ENCODE results near the gene EVA1A. TPM values are rescaled to one million over a fixed set of nuclear protein-coding genes. Genes with fewer than 3 reads are reported as not detected.

EVA1A gene
- total and polyA plus RNA-seq, 8 donors = 1.3 to 4.7 (median 2.4) TPM; not detected in 3

- Histone ChIP-seq H3K9me3 (no peaks in the 10 kb centered on the region), H3K4me1 (no peaks in the 10 kb centered on the region), H3K36me3 (no peaks in the 10 kb centered on the region), H3K4me3 (no peak overlapping the region), H3K27me3 (no peaks in the 10 kb centered on the region), H3K27ac (no peak overlapping the region)
- no peak for DNase-seq
- 89 to 92% (median 92%) methylated on average over 4 of the region's 4 CpGs for WGBS, 5 donors
- no peak for TF ChIP-seq CTCF (IDR thresholded peaks at IDR 0.05)
- TF ChIP-seq EP300 (IDR thresholded peaks at IDR 0.05) = no peak
- no peak for TF ChIP-seq POLR2AphosphoS5 (IDR thresholded peaks at IDR 0.05)
- TF ChIP-seq POLR2A (IDR thresholded peaks at IDR 0.05) = no peak
- intact Hi-C loops (cut with DNase I; ENCODE audit: low total_unique reads) = no loop called here
Measured at GRCh38 chr2:75499534-75499933, 61.2 kb downstream of the EVA1A start.

GRCh38 chr2:75498907-75499306, 61.8 kb downstream of the EVA1A start:
- DNase-seq = no peak
- intact Hi-C loops (cut with DNase I; ENCODE audit: low total_unique reads) = no loop called here
- Histone ChIP-seq H3K4me3 (no peak overlapping the region), H3K9me3 (no peaks in the 10 kb centered on the region), H3K4me1 (no peaks in the 10 kb centered on the region), H3K27ac (no peak overlapping the region), H3K27me3 (no peaks in the 10 kb centered on the region), H3K36me3 (no peaks in the 10 kb centered on the region)
- no peak for TF ChIP-seq POLR2AphosphoS5 (IDR thresholded peaks at IDR 0.05)
- TF ChIP-seq CTCF (IDR thresholded peaks at IDR 0.05) = no peak
- TF ChIP-seq POLR2A (IDR thresholded peaks at IDR 0.05) = no peak
- TF ChIP-seq EP300 (IDR thresholded peaks at IDR 0.05) = no peak

- H3K9me3 ChIP-seq = no peaks in the 10 kb centered on the region
- no peaks in the 10 kb centered on the region for H3K4me1 ChIP-seq
- no peaks in the 10 kb centered on the region for H3K27me3 ChIP-seq
- DNase-seq = no peak
- no peak for TF ChIP-seq POLR2A (IDR thresholded peaks at IDR 0.05)
- TF ChIP-seq POLR2AphosphoS5 (IDR thresholded peaks at IDR 0.05) = no peak
- no peak for TF ChIP-seq EP300 (IDR thresholded peaks at IDR 0.05)
- TF ChIP-seq CTCF (IDR thresholded peaks at IDR 0.05) = no peak
- intact Hi-C loops (cut with DNase I; ENCODE audit: low total_unique reads) = no loop called here
- no peak overlapping the region for H3K4me3 ChIP-seq
- WGBS, 5 donors = 70 to 75% (median 73%) methylated on average over 5 of the region's 5 CpGs
- no peak overlapping the region for H3K27ac ChIP-seq
- no peaks in the 10 kb centered on the region for H3K36me3 ChIP-seq
Measured at GRCh38 chr2:75497256-75497655, 63.5 kb downstream of the EVA1A start.

- no peaks in the 10 kb centered on the region for H3K9me3 ChIP-seq
- TF ChIP-seq POLR2AphosphoS5 (IDR thresholded peaks at IDR 0.05) (no peak), POLR2A (IDR thresholded peaks at IDR 0.05) (no peak)
- 58 to 65% (median 59%) methylated on average over 2 of the region's 2 CpGs for WGBS, 5 donors
- DNase-seq = no peak
- H3K4me3 ChIP-seq = no peak overlapping the region
- no peak overlapping the region for H3K27ac ChIP-seq
- no peaks in the 10 kb centered on the region for H3K4me1 ChIP-seq
- intact Hi-C loops (cut with DNase I; ENCODE audit: low total_unique reads) = no loop called here
- no peaks in the 10 kb centered on the region for H3K36me3 ChIP-seq
- no peaks in the 10 kb centered on the region for H3K27me3 ChIP-seq
Measured at GRCh38 chr2:75495862-75496261, 64.9 kb downstream of the EVA1A start.

GRCh38 chr2:75494137-75494769, 66.5 kb downstream of the EVA1A start:
- Histone ChIP-seq H3K27me3 (no peaks in the 10 kb centered on the region), H3K9me3 (no peaks in the 10 kb centered on the region), H3K27ac (no peak overlapping the region), H3K36me3 (no peaks in the 10 kb centered on the region), H3K4me3 (no peak overlapping the region), H3K4me1 (no peaks in the 10 kb centered on the region)
- TF ChIP-seq POLR2A (IDR thresholded peaks at IDR 0.05) (no peak), POLR2AphosphoS5 (IDR thresholded peaks at IDR 0.05) (no peak), EP300 (IDR thresholded peaks at IDR 0.05) (no peak), CTCF (IDR thresholded peaks at IDR 0.05) (no peak)
- intact Hi-C loops (cut with DNase I; ENCODE audit: low total_unique reads) = no loop called here
- WGBS, 5 donors = 95 to 98% (median 96%) methylated on average over 6 of the region's 6 CpGs
- no peak for DNase-seq

All from stomach (tissue), 9 donors.